Measurements from ENCODE around the gene SREK1IP1.
A peak's percentile ranks its signal among the peaks of the same experiment; 100 is the strongest.

Gene SREK1IP1

DNA sequence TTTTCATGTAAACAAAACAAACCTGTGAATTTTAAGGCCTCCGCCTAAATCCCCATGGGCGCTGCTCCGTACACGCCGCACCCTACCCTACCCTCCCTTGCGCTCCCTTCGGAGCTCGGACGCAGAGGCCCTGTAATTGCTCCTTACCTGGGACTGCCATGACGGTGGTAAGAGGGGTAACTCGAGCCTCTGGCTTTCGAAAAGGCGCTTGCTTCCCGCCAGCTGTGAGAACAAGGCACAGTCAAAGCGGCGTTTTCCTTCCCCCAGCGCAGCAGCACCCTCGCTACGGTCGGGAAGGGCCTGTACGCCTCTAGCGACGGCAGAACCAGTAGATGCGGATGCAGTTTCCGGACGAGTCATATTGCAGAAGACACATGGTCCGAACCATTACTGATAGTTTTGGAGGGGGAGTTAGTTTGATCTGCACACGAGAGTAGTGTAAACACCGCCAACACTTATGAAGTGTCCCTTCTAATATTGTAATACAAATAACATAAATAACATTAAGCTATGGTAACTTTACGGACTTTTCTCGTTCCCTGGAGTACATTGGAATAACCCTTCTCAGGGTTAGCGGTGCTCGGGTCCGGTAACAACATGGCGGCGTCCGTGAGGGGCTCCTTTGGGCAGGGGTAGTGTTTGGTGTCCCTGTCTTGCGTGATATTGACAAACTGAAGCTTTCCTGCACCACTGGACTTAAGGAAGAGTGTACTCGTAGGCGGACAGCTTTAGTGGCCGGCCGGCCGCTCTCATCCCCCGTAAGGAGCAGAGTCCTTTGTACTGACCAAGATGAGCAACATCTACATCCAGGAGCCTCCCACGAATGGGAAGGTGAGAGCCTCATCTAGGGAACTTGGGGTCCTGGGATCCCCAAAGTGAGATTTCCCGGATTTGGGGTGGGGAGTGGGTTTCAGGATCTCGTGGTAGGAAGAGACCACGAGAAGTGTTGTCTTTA lies at the start of gene SREK1IP1, which contains the start of gene CWC27:
SREK1IP1 (minus strand) TSS at position 334 of the 955 bp plus-strand sequence; CDS start at position 160, 174 bp downstream.
CWC27 (plus strand) TSS at position 573 of the 955 bp plus-strand sequence; CDS start at position 790, 217 bp downstream.
- peak; percentile 70 for DNase-seq

- no peak for DNase-seq
Observed at GRCh38 chr5:64818245-64818644, 49.8 kb upstream of the SREK1IP1 start.

DNA sequence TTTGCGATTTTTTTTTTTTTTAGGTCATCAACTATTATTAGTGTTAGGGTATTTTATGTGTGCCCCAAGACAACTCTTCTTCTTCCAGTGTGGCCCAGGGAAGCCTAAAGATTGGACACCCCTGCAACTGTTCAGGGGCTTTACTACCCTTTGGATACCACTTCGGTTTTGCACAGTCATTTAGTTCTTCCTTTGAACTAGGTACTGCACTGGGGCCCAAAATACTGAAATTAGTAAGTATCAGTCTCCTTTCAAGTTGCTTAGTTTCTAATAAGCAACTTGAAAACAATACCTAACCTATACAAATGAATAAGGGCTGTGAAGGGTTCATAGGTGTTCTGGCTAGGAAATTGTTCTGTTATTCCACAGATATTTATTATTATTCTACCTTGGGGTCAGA lies 45.6 kb upstream of the SREK1IP1 start:
- no peak for DNase-seq

GRCh38 chr5:64811050-64811640 lies 42.7 kb upstream of the SREK1IP1 start:
- no peak for DNase-seq

GRCh38 chr5:64807520-64807919 lies 39.0 kb upstream of the SREK1IP1 start:
- no peak for DNase-seq

- no peak for DNase-seq
Observed at GRCh38 chr5:64806537-64806936, 38.0 kb upstream of the SREK1IP1 start.

DNA sequence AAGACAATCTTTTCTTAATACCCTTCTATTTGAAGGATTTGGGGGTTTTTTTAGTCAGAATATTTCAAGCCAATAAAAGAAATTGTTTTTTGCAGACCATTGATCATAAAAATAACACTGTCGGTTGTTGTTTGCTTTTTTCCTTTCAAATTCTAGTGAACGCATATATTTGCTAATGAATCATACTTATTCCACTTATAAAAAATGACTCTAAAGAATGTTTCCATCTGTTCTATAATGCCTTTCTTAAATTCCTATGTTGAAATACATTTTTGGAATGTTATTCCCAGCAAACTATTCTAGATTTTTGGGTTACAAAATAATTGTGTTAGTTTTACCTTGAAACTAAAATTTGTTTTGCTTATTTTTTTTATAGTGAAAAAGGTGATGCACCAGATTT lies 32.4 kb upstream of the SREK1IP1 start:
- no peak for DNase-seq

GRCh38 chr5:64796301-64796700 lies 27.8 kb upstream of the SREK1IP1 start:
- no peak for DNase-seq

- DNase-seq: no peak
Observed at GRCh38 chr5:64794053-64794770, 25.7 kb upstream of the SREK1IP1 start.

DNA sequence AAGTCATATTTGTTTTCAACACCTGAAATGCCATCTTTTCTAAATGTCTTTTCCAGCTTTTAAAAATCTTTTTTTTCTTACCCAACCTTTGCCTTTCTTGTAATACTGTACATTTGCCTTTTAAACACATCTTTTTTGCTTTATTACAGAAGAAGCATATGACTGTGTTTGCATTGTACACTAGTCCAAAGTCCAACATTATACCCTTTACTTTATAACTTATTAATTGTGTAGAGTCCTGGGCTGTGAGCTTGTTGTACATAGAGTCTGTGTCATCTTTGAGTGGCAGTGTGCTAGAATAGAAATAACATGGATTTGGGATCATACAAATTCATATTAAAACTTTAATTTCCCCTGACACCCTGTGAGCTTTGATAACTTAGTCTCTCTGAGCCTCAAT lies 24.0 kb upstream of the SREK1IP1 start:
- no peak for DNase-seq

DNA sequence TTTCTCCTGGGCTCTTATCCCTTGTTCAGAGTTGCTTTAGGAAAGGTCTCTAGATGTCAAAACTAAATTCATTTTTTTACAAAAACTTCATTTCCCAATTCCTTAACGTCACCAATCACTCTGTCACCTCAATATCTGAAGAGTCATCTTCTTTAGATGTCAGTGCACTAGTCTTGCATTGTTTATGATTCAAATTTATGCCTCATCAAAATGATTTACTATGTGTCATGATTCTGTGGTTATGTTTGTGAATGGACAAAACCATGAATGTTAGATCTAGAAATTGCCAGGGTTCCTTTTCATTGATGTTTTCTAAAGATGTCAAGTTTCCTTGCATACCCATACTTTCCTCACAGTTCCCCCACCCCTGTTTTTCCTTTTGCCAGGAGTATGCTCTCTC lies 21.7 kb upstream of the SREK1IP1 start:
- no peak for DNase-seq

GRCh38 chr5:64789457-64789856 lies 21.0 kb upstream of the SREK1IP1 start:
- DNase-seq: no peak

GRCh38 chr5:64788156-64788555 lies 19.7 kb upstream of the SREK1IP1 start:
- no peak for DNase-seq

GRCh38 chr5:64786372-64786771 lies 17.9 kb upstream of the SREK1IP1 start:
- DNase-seq: no peak

DNA sequence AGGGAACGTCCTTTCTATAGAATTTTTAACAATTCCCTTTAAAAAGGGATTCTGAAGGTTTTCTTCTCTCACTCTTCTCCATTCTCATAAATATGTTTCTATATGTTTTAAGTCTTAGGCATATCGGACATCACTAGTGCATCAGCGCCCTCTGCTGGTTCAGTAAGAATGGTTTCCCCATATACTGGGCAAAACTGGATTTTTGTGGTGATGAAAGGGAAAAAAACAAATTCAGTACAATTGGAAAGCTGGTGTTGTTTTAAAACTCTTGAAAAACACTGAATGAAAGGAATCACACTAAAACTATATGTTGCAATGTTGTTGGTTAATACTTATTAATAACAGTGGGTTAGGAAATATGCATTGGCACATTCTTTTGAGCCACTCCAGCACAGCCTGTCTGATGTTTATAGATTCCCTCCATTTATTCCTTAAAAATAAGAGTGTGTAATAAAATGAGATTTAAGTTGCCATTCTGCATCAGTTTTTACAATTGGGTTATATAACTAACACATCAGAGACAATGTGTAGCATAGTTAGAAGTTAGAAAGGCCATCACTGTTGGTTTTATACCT lies 16.0 kb upstream of the SREK1IP1 start:
- DNase-seq: peak; percentile 50

GRCh38 chr5:64775291-64775690 lies 6.8 kb upstream of the SREK1IP1 start:
- no peak for DNase-seq

DNA sequence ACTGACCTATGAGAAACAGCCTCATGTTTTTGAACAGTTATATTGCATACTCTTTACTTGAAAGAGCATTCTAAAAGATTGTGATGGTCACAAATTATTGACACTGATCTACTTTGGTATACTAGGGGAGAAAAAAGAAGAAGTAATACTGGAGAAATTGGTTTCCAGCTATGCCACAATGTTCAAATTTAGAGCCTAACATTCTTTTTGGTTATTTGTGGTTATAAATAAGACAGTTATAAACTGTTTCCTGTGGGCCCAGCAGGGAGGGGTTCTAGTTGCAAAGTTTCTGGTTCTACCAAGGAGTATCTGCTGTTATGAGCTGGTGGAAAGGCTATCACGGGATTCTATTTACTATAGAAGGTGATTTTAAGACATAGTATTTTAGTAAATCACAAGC lies 5.0 kb upstream of the SREK1IP1 start:
- no peak for DNase-seq

GRCh38 chr5:64771736-64772135 lies 3.2 kb upstream of the SREK1IP1 start:
- no peak for DNase-seq

DNA sequence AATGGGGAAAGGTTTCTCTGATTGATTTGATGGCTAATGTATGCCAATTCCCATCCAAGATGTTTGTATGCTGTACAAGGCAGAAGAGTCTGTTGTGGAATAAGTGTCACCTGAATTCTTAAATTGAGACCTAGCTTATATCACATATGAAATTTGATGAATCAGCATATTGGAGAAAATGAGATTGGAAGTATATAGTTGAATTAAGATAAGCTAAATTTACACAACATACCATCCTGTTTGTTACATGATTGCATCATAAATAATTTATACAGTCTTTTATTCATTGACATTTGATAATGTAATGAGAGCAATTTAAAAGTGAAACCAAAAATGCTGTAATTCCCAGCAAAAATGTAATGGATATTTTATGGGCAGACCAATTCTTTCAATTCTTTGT lies 1.4 kb upstream of the SREK1IP1 start:
- DNase-seq: no peak

DNA sequence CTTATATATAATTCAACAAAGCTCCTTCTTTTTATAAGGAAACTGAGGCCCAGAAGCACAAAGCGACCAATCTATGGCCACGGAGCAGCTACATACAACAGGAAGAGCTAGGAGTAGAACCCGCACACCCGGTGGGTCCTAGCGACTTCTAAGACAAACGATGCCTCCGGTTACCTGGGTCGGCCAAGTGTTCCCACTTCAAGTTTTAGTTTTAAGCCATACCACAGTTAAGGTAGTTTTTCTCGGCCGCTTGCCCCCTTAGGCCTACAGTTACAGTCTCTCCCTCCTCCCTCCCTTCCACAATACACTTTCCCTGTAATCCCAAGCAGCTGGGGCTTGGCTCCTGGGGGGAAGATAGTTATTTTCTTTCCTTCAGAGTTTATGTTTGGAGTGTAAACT lies 533 bp downstream of the SREK1IP1 start:
- no peak for DNase-seq

DNA sequence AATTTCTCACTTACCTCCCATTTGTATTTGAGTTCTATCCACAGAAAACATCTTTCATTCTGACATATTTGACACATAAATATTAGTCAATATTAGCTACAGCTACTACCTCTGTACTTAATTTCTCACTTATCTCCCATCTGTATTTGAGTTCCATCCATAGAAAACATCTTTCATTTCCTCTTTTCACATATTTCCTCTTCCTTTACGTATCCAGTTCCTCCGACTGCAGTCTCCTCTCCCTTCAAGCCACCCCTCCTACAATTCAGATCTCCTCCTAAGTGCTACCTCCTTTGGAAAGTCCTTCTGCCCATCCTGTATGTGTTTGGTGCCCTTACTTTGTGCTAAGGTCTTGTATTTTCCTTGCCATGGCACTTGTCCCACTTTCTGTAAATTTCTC lies 1.6 kb downstream of the SREK1IP1 start:
- DNase-seq: no peak

DNA sequence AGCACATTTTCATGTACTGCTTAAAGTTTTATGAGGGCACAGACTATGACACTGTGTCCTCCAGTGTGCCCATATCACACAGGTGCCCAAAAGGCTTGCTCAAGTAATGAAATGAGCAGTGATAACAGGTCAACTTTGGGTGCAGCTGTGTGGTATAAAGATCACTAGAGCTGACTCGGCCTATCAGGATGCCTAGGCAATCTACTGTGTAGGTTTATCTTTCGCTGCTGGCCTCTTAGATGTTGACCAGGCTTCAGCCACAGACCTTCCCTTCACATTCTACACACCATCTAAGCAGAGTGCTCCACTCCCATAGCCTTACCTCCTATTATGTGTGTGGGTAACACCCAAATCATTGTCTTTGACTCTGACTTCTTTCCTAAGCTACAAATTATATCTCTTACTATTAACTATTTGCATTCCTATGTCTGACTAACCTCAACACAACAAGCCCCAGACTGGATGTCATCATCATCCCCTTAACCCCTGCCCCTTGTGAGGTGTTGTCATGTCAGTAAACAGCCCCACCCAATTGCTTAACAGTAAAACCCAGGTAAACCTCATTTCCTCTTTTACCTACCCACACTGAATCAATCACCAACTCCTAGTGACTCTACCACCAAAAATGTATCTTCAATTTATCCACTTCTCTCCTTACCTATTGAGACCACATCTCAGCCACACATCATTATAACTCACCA lies 2.5 kb downstream of the SREK1IP1 start:
- DNase-seq: no peak

All from activated CD4-positive, alpha-beta T cell treated with anti-CD3 and anti-CD28 coated beads for 1 hour (primary cell).